SU-DHL-6 (cell line): ENCODE measurements around the gene ENDOG.

Experiments
- H2AFZ ChIP-seq: fragments of 200-600 bp; sonication (generic); 2 replicates; pipeline ENCODE4 v1.6.1; 2014; ENCODE audit warnings: low read depth, mild to moderate bottlenecking, moderate library complexity, mixed read lengths, antibody characterized with exemption, low read length; ENCODE audit not compliant: severe bottlenecking
- H3F3A ChIP-seq: fragments of 200-600 bp; shearing (Covaris generic); 2 replicates; pipeline ENCODE4 v1.6.0; 2016; ENCODE audit warnings: antibody characterized with exemption, mild to moderate bottlenecking; ENCODE audit not compliant: insufficient read depth
- H3K27ac ChIP-seq: fragments of 200-600 bp; sonication (generic); 2 replicates; pipeline ENCODE4 v1.5.1; 2016; ENCODE audit warnings: low read depth, mild to moderate bottlenecking, low read length, moderate library complexity, mixed read lengths
- H3K27me3 ChIP-seq: fragments of 200-600 bp; sonication (generic), shearing (Covaris generic); 2 replicates; pipeline ENCODE4 v1.6.0; 2014; ENCODE audit warnings: mild to moderate bottlenecking, low read length
- H3K36me3 ChIP-seq: fragments of 200-600 bp; sonication (generic); 2 replicates; pipeline ENCODE4 v1.6.1; 2014; ENCODE audit warnings: mild to moderate bottlenecking, low read length, mixed read lengths
- H3K4me2 ChIP-seq: fragments of 300-600, 200-600 bp; shearing (Covaris generic), sonication (generic); 2 replicates; pipeline ENCODE4 v1.6.0; 2014; ENCODE audit warnings: low read length, low read depth, mild to moderate bottlenecking; ENCODE audit not compliant: poor library complexity, severe bottlenecking
- H3K4me3 ChIP-seq: fragments of 200-600 bp; sonication (generic); 2 replicates; pipeline ENCODE4 v1.5.1; 2014; ENCODE audit warnings: antibody characterized with exemption, low read length, mild to moderate bottlenecking, mixed read lengths; ENCODE audit not compliant: insufficient read depth, poor library complexity, severe bottlenecking
- H3K79me2 ChIP-seq: fragments of 200-600 bp; sonication (generic); 2 replicates; pipeline ENCODE4 v1.6.1; 2014; ENCODE audit warnings: mild to moderate bottlenecking, low read length, moderate library complexity; ENCODE audit not compliant: insufficient read depth
- H3K9ac ChIP-seq: fragments of 200-600 bp; sonication (generic); 2 replicates; pipeline ENCODE4 v1.7.0; 2014; ENCODE audit warnings: mild to moderate bottlenecking, low read length
- H3K9me2 ChIP-seq: fragments of 200-600 bp; sonication (generic); replicated peaks from 2 replicates; pipeline ENCODE4 v1.6.1; 2014; ENCODE audit warnings: low read length; ENCODE audit not compliant: insufficient read depth
- H3K9me3 ChIP-seq: fragments of 200-600 bp; sonication (generic); 2 replicates; pipeline ENCODE4 v1.6.1; 2014; ENCODE audit warnings: low read length, mixed read lengths; ENCODE audit not compliant: insufficient read depth
- H4K20me1 ChIP-seq: fragments of 200-600 bp; sonication (generic); 2 replicates; pipeline ENCODE4 v1.6.1; 2014; ENCODE audit warnings: low read depth, mild to moderate bottlenecking, antibody characterized with exemption, low read length, moderate library complexity, mixed read lengths
- CTCF ChIP-seq: fragments of 200-600 bp; sonication (generic); IDR thresholded peaks from one replicate; pipeline ENCODE4 v1.5.1; 2017; ENCODE audit warnings: antibody characterized with exemption, mild to moderate bottlenecking, low read length, moderate library complexity; ENCODE audit not compliant: insufficient read depth, poor library complexity, severe bottlenecking
- EZH2phosphoT487 ChIP-seq: fragments of 200-600 bp; sonication (generic), shearing (Covaris generic); conservative IDR thresholded peaks from 2 replicates; pipeline ENCODE4 v1.6.1; 2018; ENCODE audit warnings: mild to moderate bottlenecking, antibody characterized with exemption, low read length, moderate library complexity, mixed read lengths

Gene ENDOG

GRCh38 chr9:128809036-128809599, 9.2 kb upstream of the ENDOG start:
- Histone ChIP-seq H3K9me2 (no peaks in the 10 kb centered on the region), H3K9me3 (no peaks in the 10 kb centered on the region), H3F3A (peaks cover 6% of the 10 kb centered on the region; the same call in 1 of the 2 replicates), H3K9ac (no peak overlapping the region), H3K36me3 (no peaks in the 10 kb centered on the region), H3K79me2 (no peaks in the 10 kb centered on the region), H3K4me3 (no peak overlapping the region), H3K27ac (no peak overlapping the region), H4K20me1 (no peaks in the 10 kb centered on the region), H3K4me2 (no peak overlapping the region), H2AFZ (no peak overlapping the region), H3K27me3 (no peaks in the 10 kb centered on the region)
- no peak for TF ChIP-seq EZH2phosphoT487
- no peak for TF ChIP-seq CTCF

GRCh38 chr9:128809831-128810230, 8.5 kb upstream of the ENDOG start:
- H3F3A ChIP-seq: peaks cover 6% of the 10 kb centered on the region; the same call in 1 of the 2 replicates
- H3K27me3 ChIP-seq: no peaks in the 10 kb centered on the region
- TF ChIP-seq EZH2phosphoT487 (no peak), CTCF (no peak)
- no peak overlapping the region for H3K4me2 ChIP-seq
- H3K4me3 ChIP-seq: no peak overlapping the region
- H4K20me1 ChIP-seq: no peaks in the 10 kb centered on the region
- no peaks in the 10 kb centered on the region for H3K9me2 ChIP-seq
- H3K79me2 ChIP-seq: no peaks in the 10 kb centered on the region
- H3K27ac ChIP-seq: no peak overlapping the region
- no peak overlapping the region for H2AFZ ChIP-seq
- H3K36me3 ChIP-seq: no peaks in the 10 kb centered on the region
- H3K9ac ChIP-seq: no peak overlapping the region
- H3K9me3 ChIP-seq: no peaks in the 10 kb centered on the region

DNA sequence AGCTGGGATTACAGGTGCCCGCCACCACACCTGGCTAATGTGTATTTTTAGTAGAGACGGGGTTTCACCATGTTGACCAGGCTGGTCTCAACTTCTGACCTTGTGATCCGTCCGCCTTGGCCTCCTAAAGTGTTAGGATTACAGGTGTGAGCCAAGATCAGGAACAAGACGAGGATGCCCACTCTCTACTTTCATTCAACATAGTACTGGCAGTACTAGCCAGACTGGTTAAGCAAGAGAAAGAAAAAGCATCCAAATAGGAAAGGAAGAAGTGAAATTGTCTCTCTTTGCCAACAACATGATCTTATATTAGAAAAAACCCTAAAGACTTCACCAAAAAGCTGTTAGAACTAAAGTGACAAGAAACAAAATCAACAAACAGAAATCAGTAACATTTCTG, 7.4 kb upstream of the ENDOG start:
- Histone ChIP-seq H4K20me1 (no peaks in the 10 kb centered on the region), H3K9ac (no peak overlapping the region), H3K27ac (no peak overlapping the region), H3K27me3 (no peaks in the 10 kb centered on the region), H3K9me3 (no peaks in the 10 kb centered on the region), H2AFZ (no peak overlapping the region), H3F3A (peaks cover 6% of the 10 kb centered on the region; the same call in 1 of the 2 replicates), H3K9me2 (no peaks in the 10 kb centered on the region), H3K4me3 (no peak overlapping the region), H3K36me3 (no peaks in the 10 kb centered on the region), H3K79me2 (no peaks in the 10 kb centered on the region), H3K4me2 (no peak overlapping the region)
- no peak for TF ChIP-seq CTCF
- no peak for TF ChIP-seq EZH2phosphoT487
